Measurements from ENCODE around the gene IDH2. TPM values are rescaled to one million over a fixed set of nuclear protein-coding genes. Genes with fewer than 3 reads are reported as not detected.

The IDH2 gene
- total RNA-seq, 1 donor from 2014 or later, result 79.1 TPM

DNA sequence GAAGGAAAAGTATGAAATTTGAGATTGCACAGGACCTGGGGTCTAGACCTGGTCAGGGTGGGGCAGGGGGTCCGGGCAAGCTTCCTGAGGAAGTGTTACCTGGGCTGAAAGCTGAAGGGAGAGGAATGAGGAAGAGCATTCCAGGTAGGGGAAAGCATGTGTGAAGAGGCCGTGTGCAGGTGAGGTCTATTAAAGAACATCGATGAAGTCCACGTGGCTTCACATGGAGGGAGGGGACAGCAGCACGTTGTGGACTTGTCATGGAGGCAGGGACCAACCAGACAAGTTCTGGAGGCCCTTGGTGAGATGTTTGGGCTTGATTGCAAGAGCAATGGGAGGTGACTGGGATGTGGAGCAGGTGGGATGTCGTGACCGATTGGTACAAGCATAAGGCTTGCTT lies 47.1 kb downstream of the IDH2 start:
- peaks cover 1% of the 10 kb centered on the region for H3K36me3 ChIP-seq (ENCODE audit: control insufficient read depth, insufficient read depth, low read length)
- no peak overlapping the region for H3K4me3 ChIP-seq (ENCODE audit: low read depth, low read length)
- DNase-seq (ENCODE audit: low read depth), result no peak
- no peaks in the 10 kb centered on the region for H3K27me3 ChIP-seq (ENCODE audit: control insufficient read depth, insufficient read depth, low read length)
- TF ChIP-seq, protein P1, sequence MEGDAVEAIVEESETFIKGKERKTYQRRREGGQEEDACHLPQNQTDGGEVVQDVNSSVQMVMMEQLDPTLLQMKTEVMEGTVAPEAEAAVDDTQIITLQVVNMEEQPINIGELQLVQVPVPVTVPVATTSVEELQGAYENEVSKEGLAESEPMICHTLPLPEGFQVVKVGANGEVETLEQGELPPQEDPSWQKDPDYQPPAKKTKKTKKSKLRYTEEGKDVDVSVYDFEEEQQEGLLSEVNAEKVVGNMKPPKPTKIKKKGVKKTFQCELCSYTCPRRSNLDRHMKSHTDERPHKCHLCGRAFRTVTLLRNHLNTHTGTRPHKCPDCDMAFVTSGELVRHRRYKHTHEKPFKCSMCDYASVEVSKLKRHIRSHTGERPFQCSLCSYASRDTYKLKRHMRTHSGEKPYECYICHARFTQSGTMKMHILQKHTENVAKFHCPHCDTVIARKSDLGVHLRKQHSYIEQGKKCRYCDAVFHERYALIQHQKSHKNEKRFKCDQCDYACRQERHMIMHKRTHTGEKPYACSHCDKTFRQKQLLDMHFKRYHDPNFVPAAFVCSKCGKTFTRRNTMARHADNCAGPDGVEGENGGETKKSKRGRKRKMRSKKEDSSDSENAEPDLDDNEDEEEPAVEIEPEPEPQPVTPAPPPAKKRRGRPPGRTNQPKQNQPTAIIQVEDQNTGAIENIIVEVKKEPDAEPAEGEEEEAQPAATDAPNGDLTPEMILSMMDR (IDR thresholded peaks at IDR 0.05; ENCODE audit: insufficient read depth, low read length, poor library complexity, severe bottlenecking), result no peak

DNA sequence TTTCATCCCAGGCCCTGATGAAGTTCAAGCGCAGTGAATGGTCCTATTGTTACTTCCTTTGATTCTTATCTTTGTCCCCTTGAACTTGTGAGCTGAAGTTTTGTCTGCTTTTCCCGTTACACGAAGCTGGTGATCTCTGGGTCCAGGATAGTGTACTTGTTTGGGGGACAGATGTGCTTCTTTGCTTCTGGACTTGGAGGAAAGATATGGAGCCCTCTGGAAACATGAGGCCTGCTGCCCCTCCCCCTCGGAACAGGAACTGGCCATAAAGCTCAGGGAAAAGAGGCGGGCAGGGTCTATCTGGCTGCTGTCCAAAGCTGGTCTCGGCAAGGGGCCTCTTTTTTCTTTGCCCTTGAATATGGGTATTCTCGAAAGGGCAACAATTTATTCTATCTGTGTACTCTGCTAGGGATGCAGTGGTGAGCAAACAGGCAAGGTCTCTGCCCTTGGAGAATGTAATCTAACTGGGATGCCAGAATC lies 47.6 kb downstream of the IDH2 start:
- Histone ChIP-seq H3K4me3 (ENCODE audit: low read depth, low read length) (no peak overlapping the region), H3K27me3 (ENCODE audit: control insufficient read depth, insufficient read depth, low read length) (no peaks in the 10 kb centered on the region), H3K36me3 (ENCODE audit: control insufficient read depth, insufficient read depth, low read length) (peaks cover 1% of the 10 kb centered on the region)
- no peak for DNase-seq (ENCODE audit: low read depth)
- TF ChIP-seq, protein P1 (IDR thresholded peaks at IDR 0.05; ENCODE audit: insufficient read depth, low read length, poor library complexity, severe bottlenecking), result no peak

DNA sequence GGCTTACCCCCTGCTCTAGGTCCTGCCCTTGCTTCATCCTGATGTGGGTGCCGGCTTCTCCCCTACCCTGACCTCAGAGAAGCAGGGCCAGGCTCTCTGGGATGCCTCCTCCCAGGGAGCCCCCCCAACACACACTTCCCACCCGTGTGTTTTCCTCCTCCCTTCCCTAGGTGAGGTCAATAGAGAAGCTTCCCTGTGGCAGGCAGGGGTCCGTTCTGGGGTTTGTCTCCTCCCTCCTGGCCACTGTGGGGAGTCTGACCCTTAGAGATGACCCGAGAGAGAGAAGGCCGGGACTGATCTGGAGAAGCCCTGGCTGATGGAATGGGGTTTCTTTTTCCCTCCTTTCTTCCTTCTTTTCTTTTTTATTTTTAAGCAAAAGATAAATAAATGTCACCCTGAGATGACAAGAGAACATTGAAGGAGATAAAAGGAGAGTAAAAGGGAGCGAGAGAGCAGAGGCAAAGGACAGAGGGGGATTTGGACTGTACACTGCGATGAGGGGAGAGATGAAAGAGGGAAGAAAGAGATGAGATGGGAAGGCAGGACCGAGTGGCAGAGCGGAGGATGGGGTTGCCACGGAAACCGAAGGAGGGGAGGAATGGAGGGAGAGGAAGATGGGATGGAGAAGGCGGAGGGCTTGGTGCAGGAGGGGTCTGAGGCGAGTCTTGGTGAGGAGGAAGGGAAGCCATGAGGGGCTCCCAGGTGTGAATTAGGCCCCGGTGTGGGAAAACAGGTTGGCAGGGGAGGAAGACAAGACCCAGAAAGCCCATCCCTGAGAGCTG lies 48.4 kb downstream of the IDH2 start:
- H3K27me3 ChIP-seq (ENCODE audit: control insufficient read depth, insufficient read depth, low read length), result no peaks in the 10 kb centered on the region

DNA sequence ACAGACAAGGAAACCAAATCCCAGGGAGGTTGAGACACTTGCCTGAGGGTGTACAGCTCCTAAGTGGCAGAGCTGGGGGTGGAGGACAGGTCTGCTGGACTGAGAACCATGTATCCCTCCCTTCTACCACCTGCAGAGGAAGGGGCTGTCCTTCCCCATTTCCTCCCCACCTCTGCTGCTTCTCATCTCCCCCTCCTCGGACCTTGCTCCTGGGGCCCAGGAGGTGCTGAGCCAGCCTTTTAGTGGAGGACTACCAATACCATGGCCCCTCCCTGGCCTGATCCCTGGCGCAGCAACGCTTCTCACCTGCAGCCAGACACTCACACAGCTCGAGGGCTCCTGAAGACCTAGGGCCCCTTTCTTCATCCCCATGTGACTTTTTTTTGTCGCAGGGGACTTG lies 50.4 kb downstream of the IDH2 start:
- TF ChIP-seq, protein P1 (IDR thresholded peaks at IDR 0.05; ENCODE audit: insufficient read depth, low read length, poor library complexity, severe bottlenecking), result no peak
- H3K4me3 ChIP-seq (ENCODE audit: low read depth, low read length), result no peak overlapping the region
- peaks cover 1% of the 10 kb centered on the region for H3K36me3 ChIP-seq (ENCODE audit: control insufficient read depth, insufficient read depth, low read length)
- no peak for DNase-seq (ENCODE audit: low read depth)
- no peaks in the 10 kb centered on the region for H3K27me3 ChIP-seq (ENCODE audit: control insufficient read depth, insufficient read depth, low read length)

More for the DNA sequence above, 48.4 kb downstream of the IDH2 start:
- TF ChIP-seq, protein P1 (IDR thresholded peaks at IDR 0.05; ENCODE audit: insufficient read depth, low read length, poor library complexity, severe bottlenecking), result no peak
- no peak overlapping the region for H3K4me3 ChIP-seq (ENCODE audit: low read depth, low read length)
- no peak for DNase-seq (ENCODE audit: low read depth)
- H3K36me3 ChIP-seq (ENCODE audit: control insufficient read depth, insufficient read depth, low read length), result peaks cover 1% of the 10 kb centered on the region

DNA sequence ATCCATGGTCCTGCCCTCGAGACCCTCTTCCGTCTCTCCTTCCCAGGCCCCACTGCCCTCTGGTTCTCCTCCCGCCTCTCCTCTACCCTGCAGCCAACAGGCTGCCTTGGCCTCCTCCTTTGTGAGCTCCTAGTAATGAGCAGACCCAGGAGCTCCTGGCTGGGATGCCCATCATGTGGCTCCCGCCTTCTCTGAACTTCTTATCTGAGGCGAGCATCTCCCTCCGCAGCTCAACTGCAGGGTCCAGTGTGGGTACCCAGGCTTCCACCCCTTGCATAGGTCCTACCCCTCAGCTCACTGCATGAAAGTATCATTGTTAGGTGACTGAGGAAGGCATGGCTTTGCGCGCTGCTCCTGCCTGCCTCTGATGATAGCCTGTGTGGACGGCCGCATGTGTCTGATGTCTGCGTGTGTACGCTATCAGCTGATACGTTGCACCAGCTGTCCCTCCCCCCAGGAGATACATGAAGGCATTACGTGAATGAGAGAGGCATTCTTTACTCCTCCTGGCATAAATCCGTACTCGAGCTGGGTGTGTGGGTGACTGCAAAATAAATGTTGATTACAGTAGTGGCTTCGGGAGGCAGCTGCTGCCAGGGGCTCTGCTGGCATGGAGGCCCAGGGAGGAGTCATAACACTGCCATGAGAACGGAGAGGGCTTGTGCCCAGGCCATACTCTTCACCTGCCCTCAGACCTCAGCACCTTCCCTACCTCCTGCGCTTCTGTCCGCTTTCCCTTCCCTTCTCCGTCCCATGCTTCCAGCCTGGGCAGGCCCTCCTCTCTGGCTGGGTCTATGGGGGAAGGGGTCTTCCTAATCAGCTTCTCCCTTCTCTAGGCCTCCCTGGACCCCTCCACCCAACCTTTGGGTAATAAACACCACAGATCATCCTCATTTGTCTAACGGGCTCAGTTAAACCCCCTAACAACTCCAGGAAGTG lies 52.3 kb downstream of the IDH2 start:
- no peak overlapping the region for H3K4me3 ChIP-seq (ENCODE audit: low read depth, low read length)
- TF ChIP-seq, protein P1 (IDR thresholded peaks at IDR 0.05; ENCODE audit: insufficient read depth, low read length, poor library complexity, severe bottlenecking), result no peak
- H3K27me3 ChIP-seq (ENCODE audit: control insufficient read depth, insufficient read depth, low read length), result no peaks in the 10 kb centered on the region
- DNase-seq (ENCODE audit: low read depth), result no peak
- H3K36me3 ChIP-seq (ENCODE audit: control insufficient read depth, insufficient read depth, low read length), result peaks cover 1% of the 10 kb centered on the region
